ENCODE results near the gene TM2D3.

Gene TM2D3

GRCh38 chr15:101602801-101603200 is 49.4 kb downstream of the TM2D3 start:
- Histone ChIP-seq H3K4me3 (ENCODE audit: low read length in 2 of 2) (no peak overlapping the region), H3K9ac (ENCODE audit: low read length in 2 of 2) (no peak overlapping the region), H3K4me1 (ENCODE audit: control insufficient read depth, insufficient read depth, low read length) (no peaks in the 10 kb centered on the region), H3K27ac (ENCODE audit: low read length) (no peak overlapping the region), H3K9me3 (ENCODE audit: control insufficient read depth in 2 of 2, low read length in 2 of 2) (no peaks in the 10 kb centered on the region), H3K27me3 (ENCODE audit: control insufficient read depth in 1 of 2, insufficient read depth in 2 of 2, low read length in 2 of 2) (peaks cover 0 to 3% of the 10 kb centered on the region in 2 donors), H3K36me3 (ENCODE audit: control insufficient read depth in 2 of 2, insufficient read depth in 2 of 2, low read length in 2 of 2) (no peaks in the 10 kb centered on the region)

- Histone ChIP-seq H3K9me3 (ENCODE audit: control insufficient read depth in 2 of 2, low read length in 2 of 2) (peaks cover 0 to 3% of the 10 kb centered on the region in 2 donors), H3K4me3 (ENCODE audit: low read length in 2 of 2) (no peak overlapping the region), H3K27me3 (ENCODE audit: control insufficient read depth in 1 of 2, insufficient read depth in 2 of 2, low read length in 2 of 2) (peaks cover 0 to 3% of the 10 kb centered on the region in 2 donors), H3K36me3 (ENCODE audit: control insufficient read depth in 2 of 2, insufficient read depth in 2 of 2, low read length in 2 of 2) (no peaks in the 10 kb centered on the region), H3K9ac (ENCODE audit: low read length in 2 of 2) (no peak overlapping the region), H3K4me1 (ENCODE audit: control insufficient read depth, insufficient read depth, low read length) (no peaks in the 10 kb centered on the region), H3K27ac (ENCODE audit: low read length) (no peak overlapping the region)
Measured at GRCh38 chr15:101600035-101600434, 52.1 kb downstream of the TM2D3 start.

DNA sequence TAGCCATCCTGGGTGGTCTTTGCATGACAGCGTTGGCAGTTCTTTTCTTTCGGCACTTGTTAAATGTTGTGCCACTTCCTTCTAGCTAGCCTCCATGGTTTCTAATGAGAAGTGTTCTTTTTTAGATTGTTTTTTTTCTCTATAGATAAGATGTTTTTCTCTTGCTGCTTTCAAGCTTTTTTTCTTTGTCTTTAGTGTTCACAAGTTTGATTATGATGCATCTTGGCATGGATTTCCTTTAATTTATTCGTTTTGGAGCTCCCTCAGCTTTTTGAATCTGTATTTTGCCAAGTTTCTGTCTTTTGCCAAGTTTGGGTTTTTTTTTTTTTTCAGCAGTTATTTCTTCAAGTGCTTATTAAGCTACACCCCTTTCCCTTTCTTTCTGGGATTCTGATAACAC is 53.1 kb downstream of the TM2D3 start:
- Histone ChIP-seq H3K9ac (ENCODE audit: low read length in 2 of 2) (no peak overlapping the region), H3K36me3 (ENCODE audit: control insufficient read depth in 2 of 2, insufficient read depth in 2 of 2, low read length in 2 of 2) (no peaks in the 10 kb centered on the region), H3K4me1 (ENCODE audit: control insufficient read depth, insufficient read depth, low read length) (no peaks in the 10 kb centered on the region)

GRCh38 chr15:101597360-101597928 is 54.7 kb downstream of the TM2D3 start:
- no peak overlapping the region for H3K27ac ChIP-seq (ENCODE audit: low read length)
- no peaks in the 10 kb centered on the region for H3K4me1 ChIP-seq (ENCODE audit: control insufficient read depth, insufficient read depth, low read length)
- no peak overlapping the region for H3K9ac ChIP-seq (ENCODE audit: low read length in 2 of 2)
- H3K4me3 ChIP-seq (ENCODE audit: low read length in 2 of 2) = no peak overlapping the region
- H3K27me3 ChIP-seq (ENCODE audit: control insufficient read depth in 1 of 2, insufficient read depth in 2 of 2, low read length in 2 of 2) = peaks cover 0 to 3% of the 10 kb centered on the region in 2 donors
- peaks cover 0 to 3% of the 10 kb centered on the region in 2 donors for H3K9me3 ChIP-seq (ENCODE audit: control insufficient read depth in 2 of 2, low read length in 2 of 2)
- no peaks in the 10 kb centered on the region for H3K36me3 ChIP-seq (ENCODE audit: control insufficient read depth in 2 of 2, insufficient read depth in 2 of 2, low read length in 2 of 2)

More for the DNA sequence above, 53.1 kb downstream of the TM2D3 start:
- peaks cover 0 to 3% of the 10 kb centered on the region in 2 donors for H3K27me3 ChIP-seq (ENCODE audit: control insufficient read depth in 1 of 2, insufficient read depth in 2 of 2, low read length in 2 of 2)
- H3K9me3 ChIP-seq (ENCODE audit: control insufficient read depth in 2 of 2, low read length in 2 of 2) = peaks cover 0 to 3% of the 10 kb centered on the region in 2 donors
- no peak overlapping the region for H3K27ac ChIP-seq (ENCODE audit: low read length)
- no peak overlapping the region for H3K4me3 ChIP-seq (ENCODE audit: low read length in 2 of 2)

DNA sequence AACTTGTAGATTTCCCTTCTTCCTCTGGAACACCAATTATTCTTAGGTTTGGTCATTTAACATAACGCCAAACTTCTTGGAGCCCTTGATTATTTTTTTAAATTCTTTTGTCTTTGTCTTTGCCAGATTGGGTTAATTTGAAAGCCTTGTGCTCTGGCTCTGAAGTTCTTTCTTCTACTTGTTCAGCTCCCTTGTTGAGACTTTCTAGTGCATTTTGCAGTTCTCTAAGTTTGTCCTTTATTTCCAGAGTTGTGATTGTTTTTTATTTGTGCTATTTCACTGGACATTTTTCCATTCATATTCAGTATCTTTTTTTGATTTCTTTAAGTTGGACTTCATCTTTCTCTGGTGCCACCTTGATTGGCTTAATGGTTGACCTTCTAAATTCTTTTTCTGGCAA is 55.5 kb downstream of the TM2D3 start:
- peaks cover 0 to 3% of the 10 kb centered on the region in 2 donors for H3K9me3 ChIP-seq (ENCODE audit: control insufficient read depth in 2 of 2, low read length in 2 of 2)
- H3K4me1 ChIP-seq (ENCODE audit: control insufficient read depth, insufficient read depth, low read length) = no peaks in the 10 kb centered on the region
- peaks cover 0 to 3% of the 10 kb centered on the region in 2 donors for H3K27me3 ChIP-seq (ENCODE audit: control insufficient read depth in 1 of 2, insufficient read depth in 2 of 2, low read length in 2 of 2)
- no peak overlapping the region for H3K4me3 ChIP-seq (ENCODE audit: low read length in 2 of 2)
- no peak overlapping the region for H3K27ac ChIP-seq (ENCODE audit: low read length)
- no peak overlapping the region for H3K9ac ChIP-seq (ENCODE audit: low read length in 2 of 2)
- no peaks in the 10 kb centered on the region for H3K36me3 ChIP-seq (ENCODE audit: control insufficient read depth in 2 of 2, insufficient read depth in 2 of 2, low read length in 2 of 2)
